Stimulated activated effector memory CD8-positive, alpha-beta T cell treated with anti-CD3 and anti-CD28 coated beads, Interleukin-12 subunit alpha, Interleukin-12 subunit beta, amount 100 ng/mL, for 72 hours (primary cell): ENCODE data around the gene POLN.
"Not testable (repeated sequence)": the region's sequence is repeated elsewhere in the genome, so short reads cannot be mapped to it uniquely, and the experiment has no call there.

ENCODE experiments used
- ATAC-seq: fragments of 150-1000 bp; cut with Tn5 transposase; 2 replicates; pipeline ENCODE4 v1.10.0; 2021
- DNase-seq, 2 donors: peaks; one replicate each; pipeline ENCODE4 v3.0.0; 2021 to 2022; ENCODE audit warnings: low spot score in 2 of 2
- H3K27ac Mint-ChIP-seq: one replicate; pipeline ENCODE4 v1.8.0; 2022; ENCODE audit warnings: mild to moderate bottlenecking, mixed read lengths
- H3K36me3 Mint-ChIP-seq: one replicate; pipeline ENCODE4 v1.8.0; 2022; ENCODE audit warnings: mild to moderate bottlenecking, mixed read lengths
- H3K4me1 Mint-ChIP-seq: one replicate; pipeline ENCODE4 v1.8.0; 2022; ENCODE audit warnings: mixed read lengths
- H3K4me3 Mint-ChIP-seq: one replicate; pipeline ENCODE4 v1.8.0; 2022; ENCODE audit warnings: mild to moderate bottlenecking, mixed read lengths
- H3K9me3 Mint-ChIP-seq: one replicate; pipeline ENCODE4 v1.8.0; 2022; ENCODE audit warnings: mixed read lengths

POLN gene

DNA sequence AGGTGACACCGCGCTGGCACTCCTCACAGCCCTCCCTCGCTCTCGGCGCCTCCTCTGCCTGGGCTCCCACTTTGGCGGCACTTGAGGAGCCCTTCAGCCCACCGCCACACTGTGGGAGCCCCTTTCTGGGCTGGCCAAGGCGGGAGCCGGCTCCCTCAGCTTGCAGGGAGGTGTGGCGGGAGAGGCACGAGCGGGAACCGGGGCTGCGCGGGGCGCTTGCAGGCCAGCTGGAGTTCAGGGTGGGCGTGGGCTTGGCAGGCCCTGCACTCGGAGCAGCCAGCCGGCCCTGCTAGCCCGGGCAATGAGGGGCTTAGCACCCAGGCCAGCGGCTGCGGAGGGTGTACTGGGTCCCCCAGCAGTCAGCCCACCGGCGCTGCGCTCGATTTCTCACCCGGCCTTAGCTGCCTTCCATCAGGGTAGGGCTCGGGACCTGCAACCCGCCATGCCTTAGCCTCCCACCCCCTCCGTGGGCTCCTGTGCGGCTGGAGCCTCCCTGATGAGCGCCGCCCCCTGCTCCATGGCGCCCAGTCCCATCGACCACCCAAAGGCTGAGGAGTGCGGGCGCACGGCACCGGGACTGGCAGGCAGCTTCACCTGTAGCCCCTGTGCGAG, 80.7 kb downstream of the POLN start:
- DNase-seq, H3K4me1 Mint-ChIP-seq, H3K36me3 Mint-ChIP-seq, ATAC-seq, H3K9me3 Mint-ChIP-seq, H3K4me3 Mint-ChIP-seq, H3K27ac Mint-ChIP-seq: not testable (repeated sequence)

DNA sequence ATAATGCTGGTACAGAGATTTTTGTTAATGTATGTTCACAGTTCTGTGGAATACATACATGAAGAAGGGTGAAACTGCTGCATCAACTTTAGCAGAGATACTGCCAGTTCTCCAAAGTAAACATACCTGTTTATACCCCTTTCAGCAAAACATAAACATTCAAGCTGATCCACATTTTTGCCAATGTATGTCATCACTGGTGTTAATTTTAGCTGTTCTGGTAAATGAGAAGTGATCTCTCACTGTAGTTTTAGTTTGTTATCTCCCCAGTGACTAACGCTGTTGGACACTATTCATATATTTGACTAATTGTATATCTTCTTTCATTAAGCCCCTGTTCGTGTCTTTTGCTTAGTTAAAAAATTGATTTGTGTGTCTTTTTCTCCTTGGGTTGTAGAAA, 82.0 kb downstream of the POLN start:
- H3K4me3 Mint-ChIP-seq, result no peak overlapping the region
- no peak overlapping the region for H3K27ac Mint-ChIP-seq
- H3K4me1 Mint-ChIP-seq, result no peaks in the 10 kb centered on the region
- H3K9me3 Mint-ChIP-seq, result no peaks in the 10 kb centered on the region
- ATAC-seq (no peak), DNase-seq (no peak)
- H3K36me3 Mint-ChIP-seq, result no peaks in the 10 kb centered on the region

DNA sequence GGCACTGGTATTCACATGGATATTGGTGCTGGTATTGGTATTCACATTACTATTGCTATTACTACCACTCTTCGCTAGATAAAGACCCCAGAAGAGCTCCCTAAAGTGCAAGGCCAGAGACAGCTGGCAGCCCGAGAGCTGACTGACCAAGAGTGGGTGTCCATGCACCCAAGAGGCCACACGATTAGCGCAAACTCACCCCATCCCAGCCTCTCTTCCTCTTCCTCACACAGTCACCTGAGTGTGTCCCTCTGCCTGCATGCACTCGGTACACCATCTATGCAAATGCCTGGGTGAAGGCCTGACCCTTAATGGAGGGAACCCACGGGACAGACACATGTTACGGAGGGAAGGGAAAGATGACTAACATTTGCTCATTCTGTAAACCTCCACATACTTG, 86.7 kb downstream of the POLN start:
- H3K4me3 Mint-ChIP-seq, result no peak overlapping the region
- no peaks in the 10 kb centered on the region for H3K36me3 Mint-ChIP-seq
- ATAC-seq (no peak), DNase-seq (no peak)
- H3K9me3 Mint-ChIP-seq, result peaks cover 3% of the 10 kb centered on the region
- no peaks in the 10 kb centered on the region for H3K4me1 Mint-ChIP-seq
- no peak overlapping the region for H3K27ac Mint-ChIP-seq

DNA sequence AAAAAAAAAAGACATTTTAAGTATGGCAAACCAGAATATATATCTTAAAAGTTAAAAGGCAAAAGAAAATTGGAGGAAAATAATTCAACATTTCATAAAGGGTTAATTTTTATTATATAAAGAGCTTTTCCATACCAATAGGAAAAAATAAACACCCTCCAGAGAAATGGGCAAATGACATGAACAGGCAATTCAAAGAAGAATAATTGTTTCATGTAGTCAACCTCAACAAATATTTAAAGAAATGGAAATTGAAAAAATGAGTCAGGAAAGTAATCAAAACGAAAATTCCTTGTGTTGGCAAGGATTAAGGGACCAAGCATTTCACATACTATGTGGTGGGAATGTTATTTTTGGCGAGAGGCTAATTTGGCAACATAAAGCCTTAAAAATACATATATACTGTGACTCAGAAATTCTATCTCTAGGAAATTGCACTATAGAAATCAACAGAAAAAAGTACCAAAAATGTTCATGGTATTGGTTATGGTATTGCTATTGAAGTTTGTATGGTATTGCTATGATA, 87.6 kb downstream of the POLN start:
- ATAC-seq, result no peak
- Mint-ChIP-seq H3K4me1 (no peaks in the 10 kb centered on the region), H3K27ac (no peak overlapping the region), H3K4me3 (no peak overlapping the region), H3K9me3 (peaks cover 3% of the 10 kb centered on the region), H3K36me3 (no peaks in the 10 kb centered on the region)
- DNase-seq, result no peak

DNA sequence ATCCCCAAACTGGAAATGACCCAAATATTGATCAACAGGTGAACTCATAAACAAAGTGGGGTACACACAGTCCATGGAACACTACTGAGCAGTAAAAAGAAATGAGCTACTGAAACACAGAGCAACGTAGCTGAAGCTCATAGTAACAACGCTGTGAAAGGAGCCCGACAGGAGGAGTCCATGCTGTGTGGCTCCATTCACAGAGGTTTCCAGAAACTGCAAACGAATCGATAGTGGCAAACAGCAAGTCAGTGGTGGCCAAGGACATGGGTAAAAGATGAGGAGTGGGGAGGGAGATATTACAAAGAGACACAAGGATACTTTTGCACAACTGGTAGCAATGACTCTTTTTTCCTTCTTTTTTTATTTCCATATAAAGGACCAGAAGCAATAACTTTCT, 90.4 kb downstream of the POLN start:
- Mint-ChIP-seq H3K4me1 (no peaks in the 10 kb centered on the region), H3K36me3 (no peaks in the 10 kb centered on the region), H3K27ac (no peak overlapping the region), H3K9me3 (peaks cover 3% of the 10 kb centered on the region), H3K4me3 (no peak overlapping the region)
- DNase-seq (no peak), ATAC-seq (no peak)

DNA sequence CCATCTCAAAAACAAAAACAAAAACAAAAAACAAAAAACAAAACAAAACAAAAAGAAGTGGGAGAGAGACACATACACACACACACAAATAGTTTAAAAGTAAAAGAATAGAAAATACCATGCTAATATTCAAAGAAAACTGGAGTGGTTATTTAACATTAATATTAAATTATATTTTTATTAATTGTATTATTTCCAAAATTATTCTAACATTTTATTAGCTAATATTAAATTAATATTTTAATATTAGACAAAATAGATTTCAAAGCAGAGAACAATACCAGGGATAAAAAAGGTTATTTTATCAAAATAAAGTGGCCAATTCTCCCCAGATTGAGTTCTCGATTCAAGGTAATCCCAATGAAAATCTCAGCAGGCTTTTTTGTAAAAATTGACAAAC, 91.8 kb downstream of the POLN start:
- H3K9me3 Mint-ChIP-seq, result peaks cover 3% of the 10 kb centered on the region
- no peaks in the 10 kb centered on the region for H3K36me3 Mint-ChIP-seq
- DNase-seq, result no peak
- H3K4me1 Mint-ChIP-seq, result no peaks in the 10 kb centered on the region
- ATAC-seq, result no peak
- H3K27ac Mint-ChIP-seq, result no peak overlapping the region
- no peak overlapping the region for H3K4me3 Mint-ChIP-seq

DNA sequence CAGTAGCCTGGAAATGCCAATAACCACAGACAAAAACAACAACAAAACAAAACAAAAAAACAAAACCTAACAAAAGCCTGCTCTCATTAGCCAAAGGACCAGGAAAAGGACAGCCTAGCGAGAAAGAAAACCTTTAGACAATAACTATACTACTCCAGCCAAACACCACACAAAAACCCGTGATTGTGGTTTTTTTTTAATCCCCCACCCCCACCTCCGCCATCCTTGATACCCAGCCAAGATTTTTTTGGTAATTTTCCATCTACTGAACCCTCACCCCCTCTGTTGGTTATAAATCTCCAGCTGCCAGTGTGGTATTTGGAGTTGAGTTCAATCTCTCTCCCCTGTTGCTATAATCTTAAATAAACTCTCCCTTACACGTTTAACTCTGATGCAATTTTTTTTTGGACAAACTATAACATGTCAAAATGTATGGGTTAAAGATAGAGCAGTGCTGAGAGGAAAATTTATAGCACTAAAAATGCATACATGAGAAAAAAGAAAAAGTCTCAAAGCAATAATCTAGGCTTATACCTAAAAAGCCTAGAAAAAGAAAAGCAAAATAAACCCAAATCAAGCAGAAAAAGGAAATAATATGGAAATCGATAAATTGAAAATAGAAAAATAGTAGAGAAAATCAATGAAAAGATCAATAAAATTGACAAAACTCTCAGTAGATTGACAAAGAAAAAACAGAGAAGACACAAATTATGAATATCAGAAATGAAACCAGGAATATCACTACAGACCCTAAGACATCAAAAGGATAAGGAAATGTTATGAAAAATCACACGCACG, 99.1 kb downstream of the POLN start:
- no peaks in the 10 kb centered on the region for H3K9me3 Mint-ChIP-seq
- H3K4me1 Mint-ChIP-seq, result no peaks in the 10 kb centered on the region
- H3K4me3 Mint-ChIP-seq, result no peak overlapping the region
- no peak for ATAC-seq
- no peak for DNase-seq
- no peak overlapping the region for H3K27ac Mint-ChIP-seq
- no peaks in the 10 kb centered on the region for H3K36me3 Mint-ChIP-seq

DNA sequence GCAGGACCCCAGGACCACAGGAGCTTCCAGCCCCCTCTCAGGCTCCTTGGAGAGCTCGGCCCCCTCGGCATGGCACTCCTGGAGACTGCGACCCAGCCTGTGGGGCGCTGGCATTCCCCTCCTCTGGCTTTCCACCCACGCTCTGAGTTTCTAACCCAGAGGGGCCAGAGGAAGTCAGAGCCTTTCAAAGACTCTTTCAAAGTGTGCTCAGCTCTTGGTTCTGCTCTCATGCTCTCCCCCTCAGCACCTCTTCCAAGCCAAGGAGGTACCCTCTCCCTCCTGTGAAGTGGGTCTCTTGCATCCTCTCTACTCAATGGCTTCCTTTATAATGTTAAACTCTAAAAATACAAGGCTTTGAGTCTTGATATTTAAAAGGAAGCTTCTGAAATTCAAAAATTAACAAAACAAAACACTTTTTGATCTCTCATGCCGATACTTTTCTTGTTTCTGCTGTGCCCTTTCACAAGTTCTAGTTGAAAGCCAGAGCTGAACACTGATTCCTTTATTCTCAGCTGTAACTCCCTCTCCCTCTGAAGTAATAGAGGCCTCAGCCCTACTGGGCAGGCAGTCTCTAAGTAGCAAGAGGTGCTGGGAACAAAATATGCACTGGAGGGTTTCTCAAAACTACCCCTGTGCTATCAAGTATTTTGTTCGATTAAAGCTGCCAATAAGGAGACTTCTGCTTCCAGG, 100.0 kb downstream of the POLN start:
- Mint-ChIP-seq H3K4me1 (no peaks in the 10 kb centered on the region), H3K36me3 (no peaks in the 10 kb centered on the region), H3K27ac (no peak overlapping the region), H3K9me3 (no peaks in the 10 kb centered on the region), H3K4me3 (no peak overlapping the region)
- DNase-seq (peak in 1 of 2 donors; percentile 42), ATAC-seq (peak; percentile 24)

DNA sequence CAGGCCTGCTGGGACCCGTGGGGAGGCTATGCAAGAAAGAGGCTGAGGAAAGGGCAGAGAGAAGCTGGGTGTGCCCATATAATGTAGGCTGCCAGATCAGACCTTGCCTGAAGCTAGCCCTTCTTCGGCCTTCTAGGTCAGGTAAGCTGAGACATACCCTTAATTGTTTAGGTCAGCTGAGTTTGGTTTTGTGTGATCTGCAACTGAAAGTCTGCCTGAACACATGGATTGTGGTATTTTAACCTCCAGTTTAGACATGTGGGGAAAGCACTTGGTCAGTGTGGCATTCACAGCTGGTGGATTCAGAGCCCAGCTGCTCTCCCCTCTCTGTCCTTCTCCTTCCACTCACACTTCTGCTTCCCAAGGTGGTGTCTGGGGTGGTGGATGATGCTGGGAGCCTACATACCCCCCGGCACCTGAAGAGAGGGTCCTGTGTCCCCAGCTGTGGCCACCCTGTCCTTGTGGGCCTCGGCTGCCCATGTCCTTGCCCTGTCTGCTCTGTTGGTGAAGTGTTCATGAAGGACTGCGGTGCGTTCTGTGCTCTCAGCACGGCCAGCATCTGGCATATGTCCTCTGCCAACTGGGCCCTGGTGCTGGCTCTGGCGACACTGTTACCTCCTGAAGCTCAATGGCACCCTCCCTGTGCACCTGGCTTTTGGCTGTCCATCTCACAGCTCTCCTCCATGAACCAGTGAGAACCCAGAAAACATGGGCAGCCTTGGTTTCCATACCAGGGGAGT, 100.7 kb downstream of the POLN start:
- no peaks in the 10 kb centered on the region for H3K4me1 Mint-ChIP-seq
- peak; percentile 8 for ATAC-seq
- H3K9me3 Mint-ChIP-seq, result no peaks in the 10 kb centered on the region
- H3K36me3 Mint-ChIP-seq, result no peaks in the 10 kb centered on the region
- peak in 1 of 2 donors; percentile 36 for DNase-seq
- no peak overlapping the region for H3K4me3 Mint-ChIP-seq
- H3K27ac Mint-ChIP-seq, result no peak overlapping the region

DNA sequence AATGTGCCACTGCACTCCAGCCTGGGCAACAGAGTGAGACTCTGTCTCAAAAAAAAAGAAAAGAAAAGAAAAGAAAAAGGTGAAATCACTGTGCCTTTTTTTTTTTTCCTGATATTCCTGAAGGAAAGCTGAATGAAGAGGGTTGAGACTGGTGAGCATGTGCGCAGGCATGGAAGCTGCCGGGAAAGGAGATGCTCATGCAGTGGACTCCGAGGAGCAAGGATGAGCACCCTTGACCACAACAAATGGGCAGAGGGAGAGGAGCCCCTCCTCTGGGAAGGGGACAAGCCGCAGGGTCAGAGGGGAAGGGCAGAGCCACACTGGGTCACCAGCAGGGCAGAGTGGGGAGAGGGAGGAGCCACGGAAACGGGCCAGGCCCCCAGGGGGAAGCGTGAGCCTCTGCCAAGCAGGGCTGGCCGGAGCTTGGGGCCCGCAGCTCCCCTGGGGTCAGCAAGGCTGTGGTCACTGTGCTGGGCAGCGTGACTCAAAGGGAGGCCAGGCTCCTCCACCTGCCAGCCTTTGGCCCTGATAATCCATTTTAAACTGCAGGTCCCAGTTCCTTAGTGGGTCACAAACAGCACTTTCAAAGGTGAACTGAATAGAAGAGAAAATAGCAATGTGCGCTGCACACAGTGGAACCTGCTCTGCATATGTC, 102.9 kb downstream of the POLN start:
- ATAC-seq, result no peak
- Mint-ChIP-seq H3K4me3 (no peak overlapping the region), H3K27ac (no peak overlapping the region), H3K4me1 (peaks cover 14% of the 10 kb centered on the region), H3K9me3 (peaks cover under 1% of the 10 kb centered on the region), H3K36me3 (no peaks in the 10 kb centered on the region)
- DNase-seq, result no peak

DNA sequence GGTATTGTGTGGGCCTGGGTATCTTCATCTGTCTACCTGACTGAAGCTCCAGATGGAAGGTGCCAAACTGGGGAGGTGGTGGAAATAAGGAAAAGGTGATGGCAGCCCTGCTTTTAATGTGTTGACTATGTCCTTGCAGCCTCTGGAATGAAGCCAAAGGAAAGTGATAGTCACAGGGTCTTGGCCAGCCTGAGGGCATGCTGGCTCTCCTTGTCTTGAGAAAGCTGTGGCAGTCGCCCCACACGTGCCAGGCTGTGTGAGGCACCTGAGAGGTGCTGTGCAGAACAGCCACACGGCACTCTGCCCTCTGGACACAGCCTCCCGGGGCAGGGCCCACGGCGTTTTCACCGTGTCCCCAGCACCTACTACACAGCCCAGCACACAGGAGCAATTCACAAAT, 105.2 kb downstream of the POLN start:
- Mint-ChIP-seq H3K9me3 (peaks cover 15% of the 10 kb centered on the region), H3K4me3 (no peak overlapping the region), H3K36me3 (no peaks in the 10 kb centered on the region), H3K4me1 (peaks cover 14% of the 10 kb centered on the region), H3K27ac (no peak overlapping the region)
- ATAC-seq (no peak), DNase-seq (peak in 1 of 2 donors; percentile 32)

DNA sequence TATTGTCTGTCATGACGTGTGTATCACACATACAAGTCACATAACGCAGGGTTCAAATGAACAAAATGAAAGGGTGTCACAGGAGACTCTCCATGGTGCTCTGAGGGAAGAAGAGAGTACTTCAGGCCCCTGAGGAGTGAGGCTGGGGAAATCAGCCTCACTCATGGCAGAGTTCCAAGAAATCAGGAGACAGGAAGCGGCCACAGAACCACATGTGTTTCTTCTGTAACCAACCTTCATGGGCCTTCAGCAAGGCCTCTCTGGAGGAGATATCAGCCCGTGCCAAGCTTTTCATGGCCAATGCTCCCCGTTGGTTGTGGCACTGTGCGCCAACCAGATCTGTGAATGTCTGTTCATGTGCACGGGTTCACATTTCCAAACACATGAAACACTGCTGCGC, 106.8 kb downstream of the POLN start:
- peaks cover 14% of the 10 kb centered on the region for H3K4me1 Mint-ChIP-seq
- peaks cover 19% of the 10 kb centered on the region for H3K9me3 Mint-ChIP-seq
- no peak overlapping the region for H3K4me3 Mint-ChIP-seq
- DNase-seq (peak in 1 of 2 donors; percentile 30), ATAC-seq (peak; percentile 37)
- H3K36me3 Mint-ChIP-seq, result no peaks in the 10 kb centered on the region
- H3K27ac Mint-ChIP-seq, result no peak overlapping the region

DNA sequence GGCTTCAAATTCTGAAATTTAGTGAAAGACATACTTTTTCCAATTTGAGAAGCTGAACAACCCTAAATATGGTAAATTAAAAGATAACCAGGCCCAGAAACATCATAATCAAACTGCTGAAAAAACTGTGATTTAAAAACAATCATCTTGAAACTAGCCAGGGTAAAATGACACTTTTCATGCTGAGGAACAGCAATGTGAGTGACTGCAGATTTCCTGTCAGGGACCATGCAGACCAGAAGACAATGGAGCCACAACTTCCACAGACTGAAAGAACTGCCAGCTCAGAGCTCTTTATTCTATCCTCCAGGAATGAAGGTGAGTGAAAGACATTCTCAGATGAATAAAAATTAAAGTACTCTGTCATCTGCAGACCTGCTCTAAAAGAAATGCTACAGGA, 109.5 kb downstream of the POLN start:
- DNase-seq (no peak), ATAC-seq (no peak)
- peaks cover 19% of the 10 kb centered on the region for H3K9me3 Mint-ChIP-seq

DNA sequence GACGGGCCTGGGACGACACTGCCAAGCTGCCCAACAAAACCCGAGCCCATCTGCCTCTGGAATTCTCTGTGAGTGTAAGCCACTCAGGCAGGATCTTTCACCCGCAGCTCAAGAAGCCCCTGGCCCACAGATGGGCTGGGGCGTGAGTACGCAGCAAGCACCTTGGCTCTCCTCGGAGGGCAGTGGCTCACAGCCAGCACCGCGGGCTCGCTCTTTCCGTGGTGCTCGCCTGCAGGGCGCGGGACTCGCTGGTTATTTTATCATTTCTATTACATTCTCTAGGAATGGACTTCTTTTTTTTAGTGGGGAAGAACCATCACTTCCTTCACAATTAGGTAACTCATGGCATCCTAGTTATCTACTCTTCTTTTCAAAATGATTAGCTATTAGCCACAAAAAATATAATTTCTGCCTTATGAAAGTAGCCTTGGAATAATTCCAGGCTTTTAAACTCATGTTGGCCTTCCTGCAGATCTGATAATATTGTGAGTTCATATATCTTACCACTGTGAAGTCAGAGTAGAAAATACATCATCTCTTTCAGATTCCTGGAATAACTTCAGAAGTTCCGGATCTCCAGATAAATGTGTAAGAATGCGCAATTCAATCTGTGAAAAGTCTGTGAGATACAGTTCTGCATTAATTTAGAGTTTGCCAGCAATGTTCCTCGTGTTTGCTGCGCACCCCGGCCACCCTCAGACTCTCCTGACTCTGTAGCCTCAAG, 114.2 kb downstream of the POLN start:
- DNase-seq, result no peak
- no peak overlapping the region for H3K4me3 Mint-ChIP-seq
- H3K9me3 Mint-ChIP-seq, result peaks cover 14% of the 10 kb centered on the region
- ATAC-seq, result no peak
- H3K27ac Mint-ChIP-seq, result no peak overlapping the region
- no peaks in the 10 kb centered on the region for H3K36me3 Mint-ChIP-seq
- no peaks in the 10 kb centered on the region for H3K4me1 Mint-ChIP-seq

More for the DNA sequence above, 109.5 kb downstream of the POLN start:
- Mint-ChIP-seq H3K36me3 (no peaks in the 10 kb centered on the region), H3K27ac (no peak overlapping the region), H3K4me1 (peaks cover 14% of the 10 kb centered on the region), H3K4me3 (no peak overlapping the region)
